HG02763 (cell line): Measurements from ENCODE around the gene AP1AR.
"Not testable (repeated sequence)": the region's sequence is repeated elsewhere in the genome, so short reads cannot be mapped to it uniquely, and the experiment has no call there.

Experiments used
- ATAC-seq: cut with Tn5 transposase; IDR thresholded peaks from one replicate; pipeline ENCODE4 v1.9.1; 2021; ENCODE audit warnings: mild to moderate bottlenecking, moderate library complexity; ENCODE audit not compliant: unreplicated experiment

AP1AR gene

DNA sequence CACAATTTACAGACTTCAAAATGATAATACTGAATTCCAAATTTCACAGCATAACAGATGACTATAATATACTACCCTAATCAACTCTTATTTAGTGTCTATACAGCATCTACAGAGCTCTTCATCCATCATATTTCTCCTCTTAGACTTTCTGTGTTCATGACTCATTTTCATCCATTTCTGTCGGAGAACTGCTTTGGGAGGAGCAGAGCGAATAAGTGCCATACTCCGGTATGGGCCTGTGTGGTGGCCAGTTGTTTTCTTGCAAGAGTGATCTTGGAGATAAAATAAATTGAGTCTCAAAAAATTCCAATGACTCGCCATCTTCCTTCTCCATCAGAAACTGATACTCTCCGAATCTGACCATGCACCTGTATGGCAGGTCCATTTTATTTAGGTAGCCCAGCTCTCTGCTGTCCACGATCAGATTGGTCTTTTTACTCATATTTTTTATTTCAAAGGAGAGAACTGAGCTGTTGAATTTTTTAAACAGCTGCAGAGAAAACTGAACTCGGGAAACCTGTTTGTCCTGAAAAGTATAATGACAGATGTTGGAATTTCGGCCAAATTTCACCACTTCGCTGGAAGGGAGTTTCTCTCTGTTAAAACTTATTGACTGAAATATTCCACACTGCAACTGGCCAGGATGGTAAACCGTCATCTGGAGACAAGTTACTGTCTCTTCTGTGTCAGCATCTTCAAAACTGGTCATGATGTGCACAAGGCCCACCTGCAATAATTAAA is 46.3 kb downstream of the AP1AR start:
- ATAC-seq = no peak

- ATAC-seq = peak; percentile 57
Measured at GRCh38 chr4:112279025-112279881, 47.7 kb downstream of the AP1AR start.

DNA sequence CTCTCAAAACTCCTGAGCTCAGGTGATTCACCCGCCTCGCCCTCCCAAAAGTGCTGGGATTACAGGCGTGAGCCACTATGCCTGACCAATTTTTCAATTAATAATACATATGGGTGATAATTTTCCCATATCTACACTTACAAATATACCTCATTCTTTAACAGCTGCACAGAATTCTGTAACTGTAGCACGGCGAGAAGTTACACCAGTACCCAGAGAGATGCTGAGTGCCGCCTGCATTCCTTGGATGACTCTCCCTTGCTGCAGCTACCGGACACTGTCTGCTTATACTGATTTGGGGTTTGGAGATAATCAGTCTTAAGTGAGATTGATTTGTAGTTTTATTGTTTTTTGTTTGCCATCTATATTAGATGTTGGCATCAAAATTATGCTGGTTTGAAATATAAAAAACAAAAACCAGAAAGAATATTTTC is 48.3 kb downstream of the AP1AR start:
- ATAC-seq = peak; percentile 18

GRCh38 chr4:112280386-112281056 is 48.9 kb downstream of the AP1AR start:
- ATAC-seq = no peak

DNA sequence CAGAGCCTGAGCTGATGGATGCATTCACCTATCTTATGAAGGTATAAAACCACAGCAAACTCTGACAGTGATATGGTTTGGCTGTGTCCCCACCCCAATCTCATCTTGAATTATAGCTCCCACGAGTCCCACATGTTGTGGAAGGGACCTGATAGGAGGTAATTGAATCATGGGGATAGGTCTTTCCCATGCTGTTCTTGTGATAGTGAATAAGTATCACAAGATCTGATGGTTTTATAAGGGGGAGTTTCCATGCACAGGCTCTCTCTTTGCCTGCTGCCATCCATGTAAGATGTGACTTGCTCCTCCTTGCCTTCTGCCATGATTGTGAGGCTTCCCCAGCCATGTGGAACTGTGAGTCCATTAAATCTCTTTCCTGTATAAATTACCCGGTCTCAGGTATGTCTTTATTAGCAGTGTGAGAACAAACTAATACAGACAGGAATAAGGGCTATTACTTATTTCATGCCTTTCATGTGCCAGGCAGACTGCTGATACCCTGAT is 50.4 kb downstream of the AP1AR start:
- not testable (repeated sequence) for ATAC-seq

GRCh38 chr4:112282860-112283667 is 51.5 kb downstream of the AP1AR start:
- no peak for ATAC-seq

- ATAC-seq = no peak
Measured at GRCh38 chr4:112284166-112284565, 52.6 kb downstream of the AP1AR start.

GRCh38 chr4:112284662-112285411 is 53.2 kb downstream of the AP1AR start:
- no peak for ATAC-seq

DNA sequence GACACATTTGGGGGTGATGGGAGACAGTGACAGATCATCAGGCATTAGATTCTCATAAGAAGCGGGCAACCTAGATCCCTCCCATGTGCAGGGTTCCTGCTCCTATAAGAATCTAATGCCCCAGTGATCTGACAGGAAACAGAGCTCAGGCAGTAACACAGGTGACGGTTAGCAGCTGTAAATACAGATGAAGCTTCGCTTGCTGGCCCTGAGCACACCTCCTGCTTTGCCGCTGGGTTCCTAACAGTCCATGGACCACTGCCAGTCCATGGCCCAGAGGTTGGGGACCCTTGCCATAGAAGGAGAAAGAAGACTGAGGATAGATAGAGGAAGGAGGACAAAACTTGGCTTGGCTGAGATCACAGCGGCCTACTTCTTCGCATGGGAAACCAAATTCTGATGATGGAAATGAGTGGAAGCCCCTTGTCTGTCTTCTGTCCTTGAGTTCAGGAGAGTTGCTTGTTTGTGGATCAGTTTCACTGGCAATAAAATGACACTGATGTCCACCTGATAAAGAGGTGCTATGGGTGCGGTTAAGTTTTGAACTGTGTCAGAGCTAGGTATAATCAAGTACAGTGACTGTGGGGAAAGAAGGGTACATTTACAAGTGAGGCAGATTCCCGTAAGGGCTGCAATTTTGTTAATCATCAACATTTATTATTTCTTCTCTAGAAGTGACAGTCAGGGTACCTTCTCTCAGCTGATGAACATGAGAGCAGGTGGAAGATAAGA is 55.8 kb downstream of the AP1AR start:
- peak; percentile 22 for ATAC-seq

GRCh38 chr4:112288455-112288854 is 56.9 kb downstream of the AP1AR start:
- ATAC-seq = peak; percentile 24

GRCh38 chr4:112289407-112290253 is 58.0 kb downstream of the AP1AR start:
- no peak for ATAC-seq

GRCh38 chr4:112290341-112290740 is 58.8 kb downstream of the AP1AR start:
- ATAC-seq = no peak

DNA sequence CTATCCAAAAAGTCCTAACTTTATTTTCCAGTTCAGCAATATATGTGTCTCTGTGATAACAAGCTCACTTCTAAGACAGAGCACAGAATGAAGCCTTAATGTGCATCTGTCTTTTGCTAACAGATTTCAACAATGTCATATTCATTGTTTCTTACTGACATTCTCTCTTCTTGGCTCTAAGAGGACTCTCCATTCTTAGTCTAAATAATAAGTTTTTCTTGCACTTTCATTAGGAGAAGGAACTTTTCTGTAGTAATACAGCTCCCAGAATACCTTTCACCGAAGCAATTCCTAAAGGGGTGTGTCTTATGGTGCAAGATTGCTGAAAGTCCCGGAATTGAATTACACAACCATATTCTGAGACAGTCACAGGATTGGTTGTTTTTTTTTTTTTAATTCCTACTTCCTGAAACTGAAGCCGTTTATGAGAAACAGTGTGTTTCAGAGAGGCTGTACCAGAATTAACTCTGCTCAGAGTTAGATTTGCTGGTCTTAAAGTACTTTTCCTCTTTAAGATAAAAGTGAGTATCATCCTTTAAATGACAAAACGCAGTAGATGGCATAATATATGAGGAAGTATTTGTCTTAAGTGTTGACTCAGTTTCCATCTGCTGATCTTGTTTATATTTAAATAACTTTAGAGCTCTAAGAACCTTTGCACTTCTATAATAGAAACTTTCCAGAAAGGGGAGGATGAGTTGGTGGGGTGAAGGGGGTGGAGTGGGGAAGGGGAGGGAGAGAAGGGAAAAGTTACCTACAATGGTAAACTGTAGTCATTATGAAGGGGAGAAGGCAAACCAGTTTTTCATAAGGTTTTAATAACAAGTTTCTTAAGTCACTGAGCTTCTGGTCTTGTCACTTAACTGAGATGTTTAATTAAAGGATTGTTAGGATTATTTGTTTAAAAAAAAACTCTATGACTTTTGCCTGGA is 65.6 kb downstream of the AP1AR start, which contains the start of gene ALPK1:
ALPK1 (plus strand) TSS at position 421 of the 932 bp plus-strand sequence.
- ATAC-seq = peak; percentile 80

GRCh38 chr4:112299721-112300120 is 68.1 kb downstream of the AP1AR start:
- no peak for ATAC-seq

GRCh38 chr4:112302320-112303274 is 71.0 kb downstream of the AP1AR start:
- no peak for ATAC-seq

DNA sequence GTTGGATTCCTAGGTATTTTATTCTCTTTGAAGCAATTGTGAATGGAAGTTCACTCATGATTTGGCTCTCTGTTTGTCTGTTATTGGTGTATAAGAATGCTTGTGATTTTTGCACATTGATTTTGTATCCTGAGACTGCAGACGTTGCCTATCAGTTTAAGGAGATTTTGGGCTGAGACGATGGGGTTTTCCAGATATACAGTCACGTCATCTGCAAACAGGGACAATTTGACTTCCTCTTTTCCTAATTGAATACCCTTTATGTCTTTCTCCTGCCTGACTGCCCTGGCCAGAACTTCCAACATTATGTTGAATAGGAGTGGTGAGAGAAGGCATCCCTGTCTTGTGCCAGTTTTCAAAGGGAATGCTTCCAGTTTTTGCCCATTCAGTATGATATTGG is 73.9 kb downstream of the AP1AR start:
- ATAC-seq = not testable (repeated sequence)
